HEK293 (cell line): Measurements from ENCODE around the gene IMPDH1.
A peak's percentile ranks its signal among the peaks of the same experiment; 100 is the strongest.

ENCODE experiments used
- CTCF ChIA-PET: fragments of 350-600 bp; formaldehyde crosslinking; extraction: SDS; loops from one replicate; lab custom pipeline; 2021; ENCODE audit warnings: antibody characterized with exemption; lab: Yijun Ruan, JAX
- POLR2A ChIA-PET: fragments of 300-600 bp; formaldehyde crosslinking; extraction: SDS; loops from one replicate; lab custom pipeline; 2020; ENCODE audit warnings: antibody characterized with exemption, inconsistent platforms; lab: Yijun Ruan, JAX
- H3K27ac ChIP-seq: fragments of 200-500 bp; sonication (Bioruptor generic); 2 replicates; pipeline ENCODE4 v1.5.1; 2014; ENCODE audit warnings: low read depth, low read length, control low read depth, inconsistent platforms; ENCODE audit errors: extremely low read depth
- H3K36me3 ChIP-seq, 2 experiments: fragments of 200-500 bp in 1 of 2; sonication (Bioruptor generic) in 1 of 2; 1 replicate in 1 of 2; 2 replicates in 1 of 2; pipeline ENCODE4 v1.5.1; 2014 to 2017; ENCODE audit warnings: inconsistent platforms in 2 of 2, low read length in 2 of 2; ENCODE audit not compliant: control insufficient read depth in 2 of 2, insufficient read depth in 1 of 2
- H3K4me1 ChIP-seq: fragments of 200-500 bp; sonication (Bioruptor generic); 2 replicates; pipeline ENCODE4 v1.5.1; 2014; ENCODE audit warnings: mild to moderate bottlenecking, low read length, inconsistent platforms; ENCODE audit not compliant: control insufficient read depth, insufficient read depth
- H3K4me3 ChIP-seq: 2 replicates; pipeline ENCODE4 v1.5.1; 2011; ENCODE audit warnings: low read depth, mild to moderate bottlenecking, control low read depth, low read length, moderate library complexity
- H3K9me3 ChIP-seq: fragments of 200-500 bp; sonication (Bioruptor generic); 2 replicates; pipeline ENCODE4 v1.5.1; 2014; ENCODE audit warnings: low read depth, low read length, inconsistent platforms; ENCODE audit not compliant: control insufficient read depth, insufficient read depth
- RBAK ChIP-seq: fragments of 450-650 bp; formaldehyde crosslinking; IDR thresholded peaks from 2 replicates; pipeline ENCODE4 v1.5.1; 2016; ENCODE audit warnings: missing biosample characterization, missing genetic modification characterization
- ZIC2 ChIP-seq: fragments of 450-650 bp; formaldehyde crosslinking; IDR thresholded peaks from 2 replicates; pipeline ENCODE4 v1.5.1; 2016; ENCODE audit warnings: missing biosample characterization, missing genetic modification characterization
- ZNF146 ChIP-seq: fragments of 450-650 bp; formaldehyde crosslinking; IDR thresholded peaks from 2 replicates; pipeline ENCODE4 v1.5.1; 2016; ENCODE audit warnings: missing biosample characterization, missing genetic modification characterization
- ZNF2 ChIP-seq: fragments of 450-650 bp; formaldehyde crosslinking; IDR thresholded peaks from 2 replicates; pipeline ENCODE4 v1.5.1; 2016; ENCODE audit warnings: missing biosample characterization, missing genetic modification characterization
- ZNF248 ChIP-seq: fragments of 450-650 bp; formaldehyde crosslinking; IDR thresholded peaks from 2 replicates; pipeline ENCODE4 v1.5.1; 2017; ENCODE audit warnings: missing biosample characterization, missing genetic modification characterization
- ZNF354C ChIP-seq: fragments of 450-650 bp; formaldehyde crosslinking; IDR thresholded peaks from 2 replicates; pipeline ENCODE4 v1.5.1; 2016; ENCODE audit warnings: missing biosample characterization, missing genetic modification characterization, low read depth, borderline replicate concordance
- ZNF426 ChIP-seq: fragments of 450-650 bp; formaldehyde crosslinking; IDR thresholded peaks from 2 replicates; pipeline ENCODE4 v1.5.1; 2017; ENCODE audit warnings: missing biosample characterization, missing genetic modification characterization, mild to moderate bottlenecking, inconsistent platforms, moderate library complexity
- ZNF488 ChIP-seq: fragments of 450-650 bp; formaldehyde crosslinking; IDR thresholded peaks from 2 replicates; pipeline ENCODE4 v1.5.1; 2016; ENCODE audit warnings: missing biosample characterization, missing genetic modification characterization
- ZNF558 ChIP-seq: fragments of 450-650 bp; formaldehyde crosslinking; IDR thresholded peaks from 2 replicates; pipeline ENCODE4 v1.5.1; 2016; ENCODE audit warnings: missing biosample characterization, missing genetic modification characterization
- ZNF660 ChIP-seq: fragments of 450-650 bp; IDR thresholded peaks from 2 replicates; pipeline ENCODE4 v1.5.1; 2018; ENCODE audit warnings: missing biosample characterization, mild to moderate bottlenecking, missing genetic modification characterization
- ZNF664 ChIP-seq: fragments of 450-650 bp; formaldehyde crosslinking; IDR thresholded peaks from 2 replicates; pipeline ENCODE4 v1.5.1; 2016; ENCODE audit warnings: missing biosample characterization, missing genetic modification characterization
- TF ChIP-seq, protein P1 (sequence below): fragments of 450-650 bp; formaldehyde crosslinking; IDR thresholded peaks from 2 replicates; pipeline ENCODE4 v1.5.1; 2016; ENCODE audit warnings: missing biosample characterization, missing genetic modification characterization
- TF ChIP-seq, protein P2 (sequence below): fragments of 450-650 bp; formaldehyde crosslinking; IDR thresholded peaks from 2 replicates; pipeline ENCODE4 v1.5.1; 2016; ENCODE audit warnings: missing biosample characterization, missing genetic modification characterization
- TF ChIP-seq, protein P3 (sequence below): fragments of 450-650 bp; formaldehyde crosslinking; IDR thresholded peaks from 2 replicates; pipeline ENCODE4 v1.5.1; 2016; ENCODE audit warnings: missing biosample characterization, missing genetic modification characterization

Gene IMPDH1

GRCh38 chr7:128425850-128426249, 16.1 kb upstream of the IMPDH1 start (continued):
- TF ChIP-seq, protein P1, sequence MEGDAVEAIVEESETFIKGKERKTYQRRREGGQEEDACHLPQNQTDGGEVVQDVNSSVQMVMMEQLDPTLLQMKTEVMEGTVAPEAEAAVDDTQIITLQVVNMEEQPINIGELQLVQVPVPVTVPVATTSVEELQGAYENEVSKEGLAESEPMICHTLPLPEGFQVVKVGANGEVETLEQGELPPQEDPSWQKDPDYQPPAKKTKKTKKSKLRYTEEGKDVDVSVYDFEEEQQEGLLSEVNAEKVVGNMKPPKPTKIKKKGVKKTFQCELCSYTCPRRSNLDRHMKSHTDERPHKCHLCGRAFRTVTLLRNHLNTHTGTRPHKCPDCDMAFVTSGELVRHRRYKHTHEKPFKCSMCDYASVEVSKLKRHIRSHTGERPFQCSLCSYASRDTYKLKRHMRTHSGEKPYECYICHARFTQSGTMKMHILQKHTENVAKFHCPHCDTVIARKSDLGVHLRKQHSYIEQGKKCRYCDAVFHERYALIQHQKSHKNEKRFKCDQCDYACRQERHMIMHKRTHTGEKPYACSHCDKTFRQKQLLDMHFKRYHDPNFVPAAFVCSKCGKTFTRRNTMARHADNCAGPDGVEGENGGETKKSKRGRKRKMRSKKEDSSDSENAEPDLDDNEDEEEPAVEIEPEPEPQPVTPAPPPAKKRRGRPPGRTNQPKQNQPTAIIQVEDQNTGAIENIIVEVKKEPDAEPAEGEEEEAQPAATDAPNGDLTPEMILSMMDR (tag by site-specific recombination): peak; percentile 33; the same call in 1 of the 2 replicates
- TF ChIP-seq RBAK (tag by site-specific recombination): no peak

DNA sequence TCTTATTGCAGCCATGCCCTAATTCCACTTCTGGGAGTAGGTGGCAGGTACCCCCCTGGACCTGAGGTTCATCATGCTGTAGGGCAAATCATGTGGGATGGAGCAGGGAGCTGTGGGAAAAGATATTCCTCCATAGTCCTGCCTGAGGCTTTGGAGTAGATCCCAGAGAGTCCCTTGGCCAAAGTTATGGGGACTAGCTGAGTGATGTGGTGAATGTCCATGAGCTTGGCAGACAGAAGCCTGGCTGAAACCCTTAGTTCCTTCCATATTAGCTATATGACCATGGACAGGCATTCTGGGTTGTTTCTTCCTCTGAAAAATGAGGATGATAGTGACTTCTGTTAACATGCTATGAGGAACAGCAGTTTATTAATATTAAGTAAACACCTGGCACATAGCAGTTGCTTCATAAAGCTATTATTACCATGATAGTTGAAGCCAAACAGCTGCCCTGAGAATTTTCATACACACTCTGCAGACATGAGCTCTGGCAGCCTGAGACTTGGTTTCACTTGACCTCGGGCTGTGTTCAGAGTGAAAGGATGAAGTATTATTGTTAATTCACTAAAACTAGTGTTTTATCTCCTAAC, 15.0 kb upstream of the IMPDH1 start:
- no peak overlapping the region for H3K4me3 ChIP-seq
- TF ChIP-seq ZNF248 (tag by site-specific recombination) (no peak), ZNF664 (tag by site-specific recombination) (0 out of 2 replicates have a peak, but pooled peaks have one; percentile 6)
- no peaks in the 10 kb centered on the region for H3K4me1 ChIP-seq
- POLR2A ChIA-PET: no interaction called here
- no peaks in the 10 kb centered on the region for H3K9me3 ChIP-seq
- H3K27ac ChIP-seq: no peak overlapping the region
- no peaks in the 10 kb centered on the region for H3K36me3 ChIP-seq
- CTCF ChIA-PET: interaction anchor here (0.6 to 9.2 kb wide), 30 partner anchors 9 to 1282 kb away, joined by 3 to 189 read pairs (median 6); partner anchors contain the start of genes HILPDA and RBM28

DNA sequence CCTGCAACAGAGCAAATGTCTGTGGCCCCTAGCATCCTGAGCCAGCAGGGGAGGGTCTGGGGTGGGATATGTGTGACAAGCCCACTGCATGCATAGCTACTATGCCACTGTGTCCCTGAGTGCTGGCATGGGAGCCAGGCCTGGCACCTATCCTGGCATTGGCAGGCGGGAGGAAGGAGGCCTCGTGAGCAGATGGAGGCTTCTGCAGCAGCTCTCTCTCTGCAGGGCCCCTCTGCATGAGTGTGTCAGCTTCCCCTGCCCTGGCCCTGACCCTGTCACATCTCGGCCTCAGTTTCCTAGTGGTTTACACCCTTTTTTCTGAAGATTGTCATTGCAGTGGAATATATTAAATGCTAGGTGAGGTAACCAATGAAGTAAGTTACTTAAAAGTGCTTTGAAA, 13.1 kb upstream of the IMPDH1 start:
- CTCF ChIA-PET: interaction anchor here (0.8 to 9.2 kb wide), 6 partner anchors 8 to 76 kb away, joined by 3 to 160 read pairs (median 69); partner anchors contain the start of gene RBM28
- Histone ChIP-seq H3K27ac (no peak overlapping the region), H3K36me3 (no peaks in the 10 kb centered on the region), H3K4me3 (no peak overlapping the region), H3K4me1 (no peaks in the 10 kb centered on the region), H3K9me3 (no peaks in the 10 kb centered on the region)
- TF ChIP-seq ZNF488 (tag by site-specific recombination) (no peak), ZNF558 (tag by site-specific recombination) (no peak), ZNF354C (tag by site-specific recombination) (no peak), ZNF426 (no peak), ZNF2 (tag by site-specific recombination) (no peak), ZNF146 (tag by site-specific recombination) (no peak), ZNF660 (no peak), ZIC2 (no peak)
- TF ChIP-seq, protein P2, sequence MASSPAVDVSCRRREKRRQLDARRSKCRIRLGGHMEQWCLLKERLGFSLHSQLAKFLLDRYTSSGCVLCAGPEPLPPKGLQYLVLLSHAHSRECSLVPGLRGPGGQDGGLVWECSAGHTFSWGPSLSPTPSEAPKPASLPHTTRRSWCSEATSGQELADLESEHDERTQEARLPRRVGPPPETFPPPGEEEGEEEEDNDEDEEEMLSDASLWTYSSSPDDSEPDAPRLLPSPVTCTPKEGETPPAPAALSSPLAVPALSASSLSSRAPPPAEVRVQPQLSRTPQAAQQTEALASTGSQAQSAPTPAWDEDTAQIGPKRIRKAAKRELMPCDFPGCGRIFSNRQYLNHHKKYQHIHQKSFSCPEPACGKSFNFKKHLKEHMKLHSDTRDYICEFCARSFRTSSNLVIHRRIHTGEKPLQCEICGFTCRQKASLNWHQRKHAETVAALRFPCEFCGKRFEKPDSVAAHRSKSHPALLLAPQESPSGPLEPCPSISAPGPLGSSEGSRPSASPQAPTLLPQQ (tag by site-specific recombination): no peak
- TF ChIP-seq, protein P3, sequence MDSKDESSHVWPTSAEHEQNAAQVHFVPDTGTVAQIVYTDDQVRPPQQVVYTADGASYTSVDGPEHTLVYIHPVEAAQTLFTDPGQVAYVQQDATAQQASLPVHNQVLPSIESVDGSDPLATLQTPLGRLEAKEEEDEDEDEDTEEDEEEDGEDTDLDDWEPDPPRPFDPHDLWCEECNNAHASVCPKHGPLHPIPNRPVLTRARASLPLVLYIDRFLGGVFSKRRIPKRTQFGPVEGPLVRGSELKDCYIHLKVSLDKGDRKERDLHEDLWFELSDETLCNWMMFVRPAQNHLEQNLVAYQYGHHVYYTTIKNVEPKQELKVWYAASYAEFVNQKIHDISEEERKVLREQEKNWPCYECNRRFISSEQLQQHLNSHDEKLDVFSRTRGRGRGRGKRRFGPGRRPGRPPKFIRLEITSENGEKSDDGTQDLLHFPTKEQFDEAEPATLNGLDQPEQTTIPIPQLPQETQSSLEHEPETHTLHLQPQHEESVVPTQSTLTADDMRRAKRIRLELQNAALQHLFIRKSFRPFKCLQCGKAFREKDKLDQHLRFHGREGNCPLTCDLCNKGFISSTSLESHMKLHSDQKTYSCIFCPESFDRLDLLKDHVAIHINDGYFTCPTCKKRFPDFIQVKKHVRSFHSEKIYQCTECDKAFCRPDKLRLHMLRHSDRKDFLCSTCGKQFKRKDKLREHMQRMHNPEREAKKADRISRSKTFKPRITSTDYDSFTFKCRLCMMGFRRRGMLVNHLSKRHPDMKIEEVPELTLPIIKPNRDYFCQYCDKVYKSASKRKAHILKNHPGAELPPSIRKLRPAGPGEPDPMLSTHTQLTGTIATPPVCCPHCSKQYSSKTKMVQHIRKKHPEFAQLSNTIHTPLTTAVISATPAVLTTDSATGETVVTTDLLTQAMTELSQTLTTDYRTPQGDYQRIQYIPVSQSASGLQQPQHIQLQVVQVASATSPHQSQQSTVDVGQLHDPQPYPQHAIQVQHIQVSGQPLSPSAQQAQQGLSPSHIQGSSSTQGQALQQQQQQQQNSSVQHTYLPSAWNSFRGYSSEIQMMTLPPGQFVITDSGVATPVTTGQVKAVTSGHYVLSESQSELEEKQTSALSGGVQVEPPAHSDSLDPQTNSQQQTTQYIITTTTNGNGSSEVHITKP: no peak
- POLR2A ChIA-PET: interaction anchor here (0.6 kb wide), 1 partner anchor 25 kb away, joined by 3 read pairs; no protein-coding TSS in a partner anchor
